ENCODE data around the gene CSNK2B.

- no peak for TF ChIP-seq CTCF (IDR thresholded peaks at IDR 0.05)
- TF ChIP-seq EZH2 (IDR thresholded peaks at IDR 0.05) = no peak
- no peak for TF ChIP-seq EZH2phosphoT487 (IDR thresholded peaks at IDR 0.05)
Measured at GRCh38 chr6:31631209-31631608, 34.7 kb upstream of the CSNK2B start.
